K562 (cell line): ENCODE data around the gene NTRK1. TPM values are rescaled to one million over a fixed set of nuclear protein-coding genes. Genes with fewer than 3 reads are reported as not detected.
A peak's percentile ranks its signal among the peaks of the same experiment; 100 is the strongest.

Experiments
- ATAC-seq: fragments of 200-7000 bp; cut with Tn5 transposase; 3 replicates; pipeline ENCODE4 v1.9.1; 2020; ENCODE audit warnings: moderate library complexity
- BruUV-seq: library from RNA; stranded (reverse); fragments of 400-500 nt; replicated peaks from 2 replicates; lab custom pipeline; 2021; lab: Mats Ljungman, UMichigan
- CTCF ChIA-PET: fragments of 300-600 bp; formaldehyde crosslinking; extraction: SDS; loops from one replicate; lab custom pipeline; 2021; ENCODE audit warnings: low intra/inter-chr PET ratio; lab: Yijun Ruan, JAX
- POLR2A ChIA-PET: fragments of 300-600, 350-650 bp; sonication (Branson Sonifier 250); formaldehyde crosslinking; extraction: SDS; loops from one replicate; lab custom pipeline; 2021; ENCODE audit warnings: antibody characterized with exemption, inconsistent platforms; lab: Yijun Ruan, JAX
- DNase-seq, 4 experiments: peaks; one replicate each; pipeline versions ENCODE4 v3.0.0 to v3.0.0-alpha.2; 2011 to 2018; ENCODE audit warnings: low spot score in 3 of 4, mixed read lengths in 3 of 4; ENCODE audit errors: extremely low read depth in 1 of 4
- FAIRE-seq: peaks from 2 replicates; lab custom pipeline; 2011; peaks lifted over from hg19 to GRCh38; lab: Jason Lieb, UNC
- H2AFZ ChIP-seq: 2 replicates; pipeline ENCODE4 v1.6.0; 2011; ENCODE audit warnings: low read depth, low read length, control low read depth, inconsistent platforms
- H3K27ac ChIP-seq: fragments of 200-600 bp; 3 replicates; pipeline ENCODE4 v1.8.0; 2011; ENCODE audit warnings: low read depth, mild to moderate bottlenecking, control low read depth, inconsistent platforms, low read length, moderate library complexity, mixed read lengths; ENCODE audit errors: extremely low read depth
- H3K27me3 ChIP-seq, 2 experiments: fragments of 300-600 bp in 1 of 2; 2 replicates in 1 of 2; 3 replicates in 1 of 2; pipeline versions ENCODE4 v1.6.0 to v1.8.0; 2011; ENCODE audit warnings: inconsistent platforms in 2 of 2, low read length in 2 of 2, mild to moderate bottlenecking in 1 of 2, mixed read lengths in 1 of 2, moderate library complexity in 1 of 2; ENCODE audit not compliant: control insufficient read depth in 2 of 2, insufficient read depth in 2 of 2
- H3K36me3 ChIP-seq: fragments of 300-600 bp; 3 replicates; pipeline ENCODE4 v1.8.0; 2011; ENCODE audit warnings: mild to moderate bottlenecking, low read length, inconsistent platforms; ENCODE audit not compliant: control insufficient read depth, insufficient read depth
- H3K4me1 ChIP-seq, 2 experiments: fragments of 200-600 bp in 1 of 2; replicated peaks in 1 of 2; 2 replicates in 1 of 2; 3 replicates in 1 of 2; pipeline versions ENCODE4 v1.5.1 to v1.8.0; 2011; ENCODE audit warnings: inconsistent platforms in 2 of 2, low read length in 2 of 2, mild to moderate bottlenecking in 1 of 2, mixed read lengths in 1 of 2, moderate library complexity in 1 of 2; ENCODE audit not compliant: control insufficient read depth in 2 of 2, insufficient read depth in 2 of 2
- H3K4me2 ChIP-seq: 2 replicates; pipeline ENCODE4 v1.6.1; 2011; ENCODE audit warnings: low read length, control low read depth, inconsistent platforms, mixed read lengths; ENCODE audit not compliant: insufficient read depth
- H3K4me3 ChIP-seq: fragments of 200-600 bp; sonication (generic), shearing (Covaris generic); 2 replicates; pipeline ENCODE4 v1.5.1; 2016; ENCODE audit warnings: control low read depth, inconsistent platforms
- H3K79me2 ChIP-seq: fragments of 200-600 bp; 3 replicates; pipeline ENCODE4 v1.8.0; 2011; ENCODE audit warnings: low read length, inconsistent platforms; ENCODE audit not compliant: control insufficient read depth, insufficient read depth
- H3K9ac ChIP-seq, 2 experiments: 2 replicates each; pipeline versions ENCODE4 v1.6.0 to v1.6.1; 2011; ENCODE audit warnings: low read depth in 2 of 2, low read length in 2 of 2, control low read depth in 1 of 2, inconsistent platforms in 1 of 2, mild to moderate bottlenecking in 1 of 2, mixed read lengths in 1 of 2; ENCODE audit not compliant: insufficient read depth in 1 of 2
- H3K9me1 ChIP-seq: one replicate; pipeline ENCODE4 v1.6.0; 2011; ENCODE audit warnings: inconsistent platforms, mild to moderate bottlenecking, low read length, moderate library complexity; ENCODE audit not compliant: control insufficient read depth, insufficient read depth
- H3K9me3 ChIP-seq: replicated peaks from 2 replicates; pipeline ENCODE4 v1.5.1; 2011; ENCODE audit warnings: low read depth, low read length, inconsistent platforms; ENCODE audit not compliant: control insufficient read depth, insufficient read depth
- H4K20me1 ChIP-seq: replicated peaks from 2 replicates; pipeline ENCODE4 v1.6.1; 2011; ENCODE audit warnings: low read length, inconsistent platforms, mixed read lengths; ENCODE audit not compliant: control insufficient read depth, insufficient read depth
- ARID1B ChIP-seq: fragments of 450-650 bp; IDR thresholded peaks from 2 replicates; pipeline ENCODE4 v1.6.1; 2016; ENCODE audit warnings: antibody characterized with exemption, mild to moderate bottlenecking, inconsistent platforms
- CBFA2T3 ChIP-seq: fragments of 450-650 bp; IDR thresholded peaks from 2 replicates; pipeline ENCODE4 v1.6.1; 2017
- NCOA1 ChIP-seq: fragments of 450-650 bp; IDR thresholded peaks from 2 replicates; pipeline ENCODE4 v1.6.1; 2016; ENCODE audit warnings: low read depth
- SMAD4 ChIP-seq: fragments of 250-450 bp; sonication (Bioruptor Pico); conservative IDR thresholded peaks from 2 replicates; pipeline ENCODE4 v1.8.0; 2021; ENCODE audit warnings: inconsistent platforms, mild to moderate bottlenecking, moderate library complexity
- SRSF7 ChIP-seq: fragments of 200-400 bp; formaldehyde crosslinking; optimal IDR thresholded peaks from 2 replicates; pipeline ENCODE3; 2017; ENCODE audit warnings: mild to moderate bottlenecking, low read depth, low read length
- ZNF12 ChIP-seq: sonication (generic); formaldehyde crosslinking; IDR thresholded peaks from 2 replicates; pipeline ENCODE4 v1.4.0; 2020; ENCODE audit warnings: mild to moderate bottlenecking, missing genetic modification reagents
- WGBS: fragments of 100-300 bp; shearing (Covaris generic); methylation state at CpG from one replicate; pipeline ENCODE4 v1.1.6; 2016; ENCODE audit warnings: low coverage, mixed read lengths; ENCODE audit not compliant: insufficient coverage; ENCODE audit errors: missing lambda C conversion rate; 5-methylcytosine and 5-hydroxymethylcytosine counted together
- in situ Hi-C: fragments of 300-500 bp; cut with MboI; formaldehyde crosslinking; loops from 4 replicates; pipeline ENCODE4 v1.15.0; 2018; ENCODE audit warnings: inconsistent platforms, mixed read lengths
- intact Hi-C: fragments of 100-400 bp; cut with micrococcal nuclease; formaldehyde crosslinking; loops from 2 replicates; pipeline ENCODE4 v1.14.2; 2022
- polyA plus RNA-seq, 8 experiments: library from polyadenylated mRNA; depleted of rRNA in 4 of 8; stranded (reverse) in 5 of 8; unstranded in 3 of 8; fragments of >200 nt; fragmentation: Nextera tagmentation in 2 of 8; fragmentation: Illumina TruSeq in 1 of 8; extraction: Ambion mirVana in 2 of 8; extraction: Trizol in 1 of 8; gene quantifications; 2 replicates each; pipeline versions ENCODE4 v1.2.1 to v1.2.3, GENCODE V29; 2011 to 2014; ENCODE audit warnings: inconsistent platforms in 1 of 8, missing spikeins in 1 of 8
- total RNA-seq, 7 experiments: library from RNA; depleted of rRNA in 6 of 7; stranded (reverse); fragments of >200 nt in 6 of 7; fragmentation: Illumina TruSeq in 2 of 7; extraction: Trizol in 2 of 7; gene quantifications; 2 replicates each; pipeline versions ENCODE4 v1.2.1 to v1.2.3, GENCODE V29; 2011 to 2021; ENCODE audit warnings: low replicate concordance in 1 of 7
- TF ChIP-seq, protein P1 (sequence below): fragments of 250-450 bp; sonication (Bioruptor Pico); IDR thresholded peaks from 2 replicates; pipeline ENCODE4 v1.4.0; 2020; ENCODE audit warnings: mild to moderate bottlenecking, moderate library complexity, borderline replicate concordance
- TF ChIP-seq, protein P2 (sequence below): IDR thresholded peaks from 3 replicates; pipeline ENCODE4 v1.6.1; 2011; ENCODE audit warnings: borderline replicate concordance, mild to moderate bottlenecking; ENCODE audit not compliant: insufficient read length, insufficient read depth
- TF ChIP-seq, protein P3 (sequence below): fragments of 450-650 bp; formaldehyde crosslinking; IDR thresholded peaks from 2 replicates; pipeline ENCODE4 v1.4.0; 2022; ENCODE audit warnings: mild to moderate bottlenecking, moderate library complexity

Gene NTRK1
- total and polyA plus RNA-seq, 9 of the 15 experiments (the other 6 are each of a cell fraction or from before 2014, with no cell fraction given) = 0.46 to 30.0 (median 7.9) TPM

DNA sequence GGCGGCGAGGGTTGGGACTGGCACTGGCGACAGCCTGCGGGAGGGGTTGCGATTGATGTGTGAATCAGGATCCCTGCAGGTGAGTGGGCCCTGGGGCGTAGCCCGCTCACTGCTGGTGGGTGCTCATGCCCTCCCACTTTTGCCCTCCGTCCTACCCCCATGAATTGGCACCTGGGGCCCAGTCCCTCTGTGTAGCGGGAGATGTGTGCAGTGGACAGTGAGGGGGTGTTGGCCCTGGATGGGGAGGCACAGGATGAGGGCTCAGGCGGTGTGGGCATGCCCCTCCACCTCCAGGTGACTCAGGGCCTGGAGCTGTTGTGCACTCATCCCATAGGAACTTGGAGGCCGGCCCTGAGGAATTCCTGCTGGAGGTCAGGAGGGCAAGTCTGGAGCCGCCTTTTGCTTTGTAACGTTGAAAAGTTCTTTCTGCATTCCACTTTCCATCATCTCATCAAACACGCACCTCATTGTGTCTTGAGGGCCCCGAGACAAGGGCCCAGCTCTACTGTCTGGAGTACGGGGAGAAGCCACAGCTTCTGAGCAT, 35.9 kb downstream of the NTRK1 start (continued):
- TF ChIP-seq, protein P1, sequence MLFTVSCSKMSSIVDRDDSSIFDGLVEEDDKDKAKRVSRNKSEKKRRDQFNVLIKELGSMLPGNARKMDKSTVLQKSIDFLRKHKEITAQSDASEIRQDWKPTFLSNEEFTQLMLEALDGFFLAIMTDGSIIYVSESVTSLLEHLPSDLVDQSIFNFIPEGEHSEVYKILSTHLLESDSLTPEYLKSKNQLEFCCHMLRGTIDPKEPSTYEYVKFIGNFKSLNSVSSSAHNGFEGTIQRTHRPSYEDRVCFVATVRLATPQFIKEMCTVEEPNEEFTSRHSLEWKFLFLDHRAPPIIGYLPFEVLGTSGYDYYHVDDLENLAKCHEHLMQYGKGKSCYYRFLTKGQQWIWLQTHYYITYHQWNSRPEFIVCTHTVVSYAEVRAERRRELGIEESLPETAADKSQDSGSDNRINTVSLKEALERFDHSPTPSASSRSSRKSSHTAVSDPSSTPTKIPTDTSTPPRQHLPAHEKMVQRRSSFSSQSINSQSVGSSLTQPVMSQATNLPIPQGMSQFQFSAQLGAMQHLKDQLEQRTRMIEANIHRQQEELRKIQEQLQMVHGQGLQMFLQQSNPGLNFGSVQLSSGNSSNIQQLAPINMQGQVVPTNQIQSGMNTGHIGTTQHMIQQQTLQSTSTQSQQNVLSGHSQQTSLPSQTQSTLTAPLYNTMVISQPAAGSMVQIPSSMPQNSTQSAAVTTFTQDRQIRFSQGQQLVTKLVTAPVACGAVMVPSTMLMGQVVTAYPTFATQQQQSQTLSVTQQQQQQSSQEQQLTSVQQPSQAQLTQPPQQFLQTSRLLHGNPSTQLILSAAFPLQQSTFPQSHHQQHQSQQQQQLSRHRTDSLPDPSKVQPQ (CRISPR knock-in tag) = no peak
- TF ChIP-seq, protein P2, sequence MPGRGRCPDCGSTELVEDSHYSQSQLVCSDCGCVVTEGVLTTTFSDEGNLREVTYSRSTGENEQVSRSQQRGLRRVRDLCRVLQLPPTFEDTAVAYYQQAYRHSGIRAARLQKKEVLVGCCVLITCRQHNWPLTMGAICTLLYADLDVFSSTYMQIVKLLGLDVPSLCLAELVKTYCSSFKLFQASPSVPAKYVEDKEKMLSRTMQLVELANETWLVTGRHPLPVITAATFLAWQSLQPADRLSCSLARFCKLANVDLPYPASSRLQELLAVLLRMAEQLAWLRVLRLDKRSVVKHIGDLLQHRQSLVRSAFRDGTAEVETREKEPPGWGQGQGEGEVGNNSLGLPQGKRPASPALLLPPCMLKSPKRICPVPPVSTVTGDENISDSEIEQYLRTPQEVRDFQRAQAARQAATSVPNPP = no peak
- TF ChIP-seq, all 486 proteins: peak for 0

DNA sequence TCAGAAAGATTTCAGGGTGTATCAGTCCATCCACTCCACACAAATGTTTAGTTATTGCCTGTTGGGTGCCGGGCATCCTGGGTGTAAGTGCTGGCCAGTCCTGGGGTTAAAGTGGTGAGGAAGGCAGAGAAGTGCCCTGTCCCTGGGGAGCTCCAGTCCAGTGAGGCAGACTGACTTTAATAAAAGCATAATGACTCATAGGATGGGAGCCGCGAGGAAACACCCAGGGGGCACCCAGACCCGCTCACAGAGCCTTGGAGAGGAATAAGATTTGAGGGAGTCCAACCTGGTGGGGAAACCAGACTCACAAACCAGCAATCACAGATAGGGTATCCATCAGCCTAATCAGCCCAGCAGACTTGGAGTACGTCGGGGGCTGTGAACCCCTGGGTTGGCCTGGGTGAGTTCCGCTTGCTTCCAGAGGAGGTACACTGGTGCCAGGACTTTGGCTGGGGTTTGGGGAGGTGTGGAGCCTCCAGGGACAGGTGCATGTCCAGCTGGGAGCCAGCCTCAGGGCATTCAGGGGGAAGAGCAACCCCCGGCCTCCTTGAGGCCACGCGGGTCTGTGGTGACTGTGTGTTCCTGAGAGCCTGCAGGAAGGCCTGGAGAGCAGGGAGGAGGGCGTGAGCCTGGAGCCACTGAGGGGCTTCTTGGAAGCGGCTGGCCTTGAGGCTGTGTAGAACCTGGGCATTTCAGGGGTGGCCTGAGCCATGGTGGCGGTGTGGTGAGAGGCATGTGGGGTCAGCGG, 36.6 kb downstream of the NTRK1 start:
- H3K4me3 ChIP-seq = no peak overlapping the region
- H3K4me2 ChIP-seq = no peak overlapping the region
- CTCF ChIA-PET = no interaction called here
- peaks cover 36 to 65% of the 10 kb centered on the region in 2 experiments for H3K4me1 ChIP-seq
- BruUV-seq = no TSS peak
- no peaks in the 10 kb centered on the region for H3K79me2 ChIP-seq
- no peaks in the 10 kb centered on the region for H3K9me1 ChIP-seq
- intact Hi-C loops (no loop called here), in situ Hi-C loops (no loop called here)
- POLR2A ChIA-PET = interaction anchor here (0.6 to 0.7 kb wide), 2 partner anchors 208 to 337 kb away, joined by 3 read pairs; no protein-coding TSS in a partner anchor
- H3K9ac ChIP-seq = peak overlapping the region in 1 of 2 experiments; percentile 46; a peak in 1 of 4 replicates
- no peaks in the 10 kb centered on the region for H3K27me3 ChIP-seq
- no peak overlapping the region for H3K27ac ChIP-seq
- DNase-seq (no peak), ATAC-seq (no peak), FAIRE-seq (no peak)
- no peaks in the 10 kb centered on the region for H4K20me1 ChIP-seq
- H3K36me3 ChIP-seq = no peaks in the 10 kb centered on the region
- H2AFZ ChIP-seq = no peak overlapping the region
- no peaks in the 10 kb centered on the region for H3K9me3 ChIP-seq
- no peak for TF ChIP-seq SMAD4 (CRISPR knock-in tag)
- TF ChIP-seq, protein P3, sequence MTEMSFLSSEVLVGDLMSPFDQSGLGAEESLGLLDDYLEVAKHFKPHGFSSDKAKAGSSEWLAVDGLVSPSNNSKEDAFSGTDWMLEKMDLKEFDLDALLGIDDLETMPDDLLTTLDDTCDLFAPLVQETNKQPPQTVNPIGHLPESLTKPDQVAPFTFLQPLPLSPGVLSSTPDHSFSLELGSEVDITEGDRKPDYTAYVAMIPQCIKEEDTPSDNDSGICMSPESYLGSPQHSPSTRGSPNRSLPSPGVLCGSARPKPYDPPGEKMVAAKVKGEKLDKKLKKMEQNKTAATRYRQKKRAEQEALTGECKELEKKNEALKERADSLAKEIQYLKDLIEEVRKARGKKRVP (CRISPR knock-in tag) = no peak
- no peak for TF ChIP-seq CBFA2T3
- TF ChIP-seq ZNF12 = no peak
- no peak for TF ChIP-seq SRSF7
- TF ChIP-seq ARID1B = no peak
- TF ChIP-seq NCOA1 = no peak
- WGBS = 69% methylated on average over 13 of the region's 14 CpGs
